HL-60 (cell line): ENCODE measurements around the gene RPL6.

ENCODE experiments used
- CTCF ChIP-seq: IDR thresholded peaks from one replicate; pipeline ENCODE4 v1.5.1; 2011; ENCODE audit warnings: low read length, control low read depth, inconsistent platforms; ENCODE audit not compliant: insufficient read depth
- GABPA ChIP-seq: IDR thresholded peaks from 2 replicates; pipeline ENCODE4 v1.6.1; 2012; ENCODE audit warnings: low read depth
- POLR2AphosphoS5 ChIP-seq: IDR thresholded peaks from 2 replicates; pipeline ENCODE4 v1.6.1; 2012; ENCODE audit warnings: low read depth
- REST ChIP-seq: IDR thresholded peaks from 2 replicates; pipeline ENCODE4 v1.6.1; 2012; ENCODE audit warnings: low read depth; ENCODE audit not compliant: insufficient replicate concordance
- SPI1 ChIP-seq: IDR thresholded peaks from 2 replicates; pipeline ENCODE4 v1.6.1; 2012; ENCODE audit warnings: low read depth, mild to moderate bottlenecking, borderline replicate concordance

- no peak for TF ChIP-seq CTCF
- no peak for TF ChIP-seq POLR2AphosphoS5
- no peak for TF ChIP-seq GABPA
- TF ChIP-seq REST, result no peak
- no peak for TF ChIP-seq SPI1
Measured at GRCh38 chr12:112359290-112359689, 50.1 kb downstream of the RPL6 start.
